Thyroid gland (tissue), 4 donors: ENCODE results near the gene PDE3A.

Source experiments
- POLR2A ChIP-seq, 2 donors: fragments of 450-650 bp; IDR thresholded peaks; one replicate each; pipeline ENCODE4 v1.6.1; 2017; ENCODE audit warnings: antibody characterized with exemption in 2 of 2, mild to moderate bottlenecking in 2 of 2, moderate library complexity in 1 of 2
- TF ChIP-seq, protein P1 (sequence below), 6 experiments: fragments of 200-600 bp in 3 of 6; fragments of 450-650 bp in 3 of 6; sonication (generic) in 3 of 6; IDR thresholded peaks; one replicate each; pipeline ENCODE4 v1.5.1; 2016 to 2019; ENCODE audit warnings: antibody characterized with exemption in 6 of 6, mild to moderate bottlenecking in 2 of 6, inconsistent platforms in 1 of 6, moderate library complexity in 1 of 6

DNA sequence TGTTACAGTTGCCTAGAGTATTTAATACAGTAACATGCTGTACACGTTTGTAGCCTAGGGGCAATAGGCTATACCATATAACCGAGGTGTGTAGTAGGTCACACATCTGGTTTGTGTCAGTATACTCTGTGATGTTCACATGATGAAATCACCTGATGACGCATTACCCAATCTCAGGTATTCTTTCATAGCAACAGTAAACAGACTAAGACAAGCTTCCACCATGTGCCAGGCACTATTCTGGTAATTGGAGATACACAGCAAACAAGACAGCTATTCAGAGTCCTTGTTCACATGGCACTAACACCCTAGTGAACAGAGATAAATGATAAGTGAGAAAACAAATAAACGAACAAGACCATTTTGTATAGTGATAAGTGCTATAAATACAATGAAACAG lies 3.8 kb upstream of the PDE3A start:
- TF ChIP-seq POLR2A (IDR thresholded peaks at IDR 0.05): no peak
- TF ChIP-seq, protein P1, sequence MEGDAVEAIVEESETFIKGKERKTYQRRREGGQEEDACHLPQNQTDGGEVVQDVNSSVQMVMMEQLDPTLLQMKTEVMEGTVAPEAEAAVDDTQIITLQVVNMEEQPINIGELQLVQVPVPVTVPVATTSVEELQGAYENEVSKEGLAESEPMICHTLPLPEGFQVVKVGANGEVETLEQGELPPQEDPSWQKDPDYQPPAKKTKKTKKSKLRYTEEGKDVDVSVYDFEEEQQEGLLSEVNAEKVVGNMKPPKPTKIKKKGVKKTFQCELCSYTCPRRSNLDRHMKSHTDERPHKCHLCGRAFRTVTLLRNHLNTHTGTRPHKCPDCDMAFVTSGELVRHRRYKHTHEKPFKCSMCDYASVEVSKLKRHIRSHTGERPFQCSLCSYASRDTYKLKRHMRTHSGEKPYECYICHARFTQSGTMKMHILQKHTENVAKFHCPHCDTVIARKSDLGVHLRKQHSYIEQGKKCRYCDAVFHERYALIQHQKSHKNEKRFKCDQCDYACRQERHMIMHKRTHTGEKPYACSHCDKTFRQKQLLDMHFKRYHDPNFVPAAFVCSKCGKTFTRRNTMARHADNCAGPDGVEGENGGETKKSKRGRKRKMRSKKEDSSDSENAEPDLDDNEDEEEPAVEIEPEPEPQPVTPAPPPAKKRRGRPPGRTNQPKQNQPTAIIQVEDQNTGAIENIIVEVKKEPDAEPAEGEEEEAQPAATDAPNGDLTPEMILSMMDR (IDR thresholded peaks at IDR 0.05): no peak
